Measurements from ENCODE around the gene CASD1. TPM values are rescaled to one million over a fixed set of nuclear protein-coding genes. Genes with fewer than 3 reads are reported as not detected.

The CASD1 gene
- total and polyA plus RNA-seq, 2 experiments from 2014 or later = 15.5 to 38.1 TPM

GRCh38 chr7:94561841-94562514 lies 52.4 kb downstream of the CASD1 start:
- TF ChIP-seq ZNF331 (CRISPR knock-in tag; IDR thresholded peaks at IDR 0.05; ENCODE audit: low read depth) (no peak), REST (IDR thresholded peaks at IDR 0.05; ENCODE audit: unreplicated experiment) (no peak), ZNF462 (CRISPR knock-in tag; IDR thresholded peaks at IDR 0.05) (no peak), CTCF (conservative IDR thresholded peaks at IDR 0.05; ENCODE audit: low read depth in 2 of 2) (no peak), JUNB (IDR thresholded peaks at IDR 0.05; ENCODE audit: unreplicated experiment) (no peak), STAT1 (IDR thresholded peaks at IDR 0.05; ENCODE audit: unreplicated experiment) (no peak)
- Histone ChIP-seq H3K4me1 (ENCODE audit: insufficient read depth) (no peaks in the 10 kb centered on the region), H4K20me1 (replicated peaks; ENCODE audit: insufficient read depth) (no peaks in the 10 kb centered on the region), H3K9me2 (ENCODE audit: insufficient read depth) (peaks cover 6% of the 10 kb centered on the region; the same call in 1 of the 2 replicates), H3K79me2 (replicated peaks; ENCODE audit: insufficient read depth) (no peaks in the 10 kb centered on the region), H3K36me3 (ENCODE audit: insufficient read depth) (no peaks in the 10 kb centered on the region), H3K27ac (ENCODE audit: low read depth) (no peak overlapping the region), H3K27me3 (ENCODE audit: insufficient read depth) (no peaks in the 10 kb centered on the region), H2AFZ (no peak overlapping the region), H3F3A (replicated peaks; ENCODE audit: low read depth) (no peaks in the 10 kb centered on the region), H3K4me3 (no peak overlapping the region), H3K4me2 (no peak overlapping the region)
- Mint-ChIP-seq H3K36me3 (ENCODE audit: low read depth) (peaks cover 5% of the 10 kb centered on the region; the same call in 2 of the 3 replicates), H3K27me3 (ENCODE audit: insufficient read depth, low read depth, poor library complexity) (no peaks in the 10 kb centered on the region), H3K9me3 (no peaks in the 10 kb centered on the region), H3K4me1 (no peaks in the 10 kb centered on the region), H3K27ac (no peak overlapping the region), H3K4me3 (no peak overlapping the region)
- DNase-seq (ENCODE audit: low spot score) = no peak
- no peak for ATAC-seq
